ENCODE measurements around the gene CNR2. TPM values are rescaled to one million over a fixed set of nuclear protein-coding genes. Genes with fewer than 3 reads are reported as not detected.
A peak's percentile ranks its signal among the peaks of the same experiment; 100 is the strongest.

CNR2 gene
- total RNA-seq, 1 donor from 2014 or later = not detected

DNA sequence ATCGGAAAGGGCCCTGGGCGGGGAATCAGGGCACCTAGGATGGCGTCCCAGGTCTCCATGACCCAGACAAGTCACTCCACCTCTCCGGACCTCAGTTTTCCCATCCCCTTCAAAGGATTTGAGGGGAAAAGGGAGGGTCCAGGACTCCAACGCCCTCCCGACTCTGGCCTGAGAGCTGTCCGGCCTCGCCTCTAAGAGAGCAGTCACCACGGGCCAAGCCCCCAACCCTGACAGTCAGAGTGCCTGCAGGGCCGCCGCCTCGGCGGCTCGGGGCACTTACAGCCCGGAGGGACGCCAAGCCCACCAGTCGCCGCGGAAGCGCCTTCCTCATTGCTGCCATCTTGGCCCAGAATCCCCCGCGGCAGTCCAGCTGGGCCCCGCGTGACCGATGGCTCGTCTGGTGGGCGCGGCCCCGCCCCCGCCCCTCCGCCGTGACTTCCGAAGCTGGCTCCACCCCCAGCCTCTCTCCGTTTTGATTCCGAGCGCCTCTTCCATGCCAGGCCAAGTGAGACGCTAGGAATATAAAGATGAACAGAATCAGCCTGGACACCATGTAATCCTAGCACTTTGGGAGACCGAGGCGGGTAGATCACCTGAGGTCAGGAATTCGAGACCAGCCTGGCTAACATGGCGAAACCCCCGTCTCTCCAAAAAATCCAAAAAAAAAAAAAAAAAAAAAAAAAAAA is 87.9 kb downstream of the CNR2 start, which contains the start of gene HMGCL:
Gene HMGCL, minus strand, starts transcription at position 354 of the 686 bp plus-strand sequence. Its CDS starts 14 bp downstream, at position 340.
- Mint-ChIP-seq H3K36me3 (ENCODE audit: low read depth, unreplicated experiment) (no peaks in the 10 kb centered on the region), H3K4me3 (ENCODE audit: unreplicated experiment) (peak within 1 kb of the TSS; percentile 98), H3K9me3 (ENCODE audit: unreplicated experiment) (no peaks in the 10 kb centered on the region), H3K4me1 (ENCODE audit: unreplicated experiment) (peaks cover 16% of the 10 kb centered on the region), H3K27ac (ENCODE audit: unreplicated experiment) (peak within 1 kb of the TSS; percentile 96), H3K27me3 (ENCODE audit: unreplicated experiment) (peaks cover 1% of the 10 kb centered on the region)
- TF ChIP-seq, protein P1, sequence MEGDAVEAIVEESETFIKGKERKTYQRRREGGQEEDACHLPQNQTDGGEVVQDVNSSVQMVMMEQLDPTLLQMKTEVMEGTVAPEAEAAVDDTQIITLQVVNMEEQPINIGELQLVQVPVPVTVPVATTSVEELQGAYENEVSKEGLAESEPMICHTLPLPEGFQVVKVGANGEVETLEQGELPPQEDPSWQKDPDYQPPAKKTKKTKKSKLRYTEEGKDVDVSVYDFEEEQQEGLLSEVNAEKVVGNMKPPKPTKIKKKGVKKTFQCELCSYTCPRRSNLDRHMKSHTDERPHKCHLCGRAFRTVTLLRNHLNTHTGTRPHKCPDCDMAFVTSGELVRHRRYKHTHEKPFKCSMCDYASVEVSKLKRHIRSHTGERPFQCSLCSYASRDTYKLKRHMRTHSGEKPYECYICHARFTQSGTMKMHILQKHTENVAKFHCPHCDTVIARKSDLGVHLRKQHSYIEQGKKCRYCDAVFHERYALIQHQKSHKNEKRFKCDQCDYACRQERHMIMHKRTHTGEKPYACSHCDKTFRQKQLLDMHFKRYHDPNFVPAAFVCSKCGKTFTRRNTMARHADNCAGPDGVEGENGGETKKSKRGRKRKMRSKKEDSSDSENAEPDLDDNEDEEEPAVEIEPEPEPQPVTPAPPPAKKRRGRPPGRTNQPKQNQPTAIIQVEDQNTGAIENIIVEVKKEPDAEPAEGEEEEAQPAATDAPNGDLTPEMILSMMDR (IDR thresholded peaks at IDR 0.05; ENCODE audit: unreplicated experiment) = no peak
- peak; percentile 89 for DNase-seq (ENCODE audit: low spot score)

DNA sequence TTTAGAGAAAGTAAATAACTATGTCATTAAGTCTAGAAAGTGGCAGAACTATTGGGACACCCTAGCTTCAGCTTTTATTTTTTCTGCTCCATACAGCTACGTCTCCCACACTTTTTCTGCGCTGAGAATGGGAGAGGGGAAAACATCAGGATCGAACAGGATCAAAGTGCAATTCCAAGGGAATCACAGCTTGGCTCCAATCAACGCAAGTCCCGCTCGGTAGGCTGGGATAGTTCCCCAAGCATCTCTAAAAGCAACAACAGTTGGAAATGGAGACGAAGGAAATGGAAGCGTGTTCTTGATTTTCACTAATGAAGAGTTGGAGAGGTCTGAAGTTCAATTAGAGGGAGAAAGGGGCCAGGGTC is 88.5 kb downstream of the CNR2 start:
- TF ChIP-seq, protein P1 (IDR thresholded peaks at IDR 0.05; ENCODE audit: unreplicated experiment) = no peak
- no peaks in the 10 kb centered on the region for H3K36me3 Mint-ChIP-seq (ENCODE audit: low read depth, unreplicated experiment)
- H3K4me1 Mint-ChIP-seq (ENCODE audit: unreplicated experiment) = peaks cover 16% of the 10 kb centered on the region
- no peaks in the 10 kb centered on the region for H3K9me3 Mint-ChIP-seq (ENCODE audit: unreplicated experiment)
- H3K27ac Mint-ChIP-seq (ENCODE audit: unreplicated experiment) = peak overlapping the region; percentile 96
- H3K4me3 Mint-ChIP-seq (ENCODE audit: unreplicated experiment) = peak overlapping the region; percentile 98
- H3K27me3 Mint-ChIP-seq (ENCODE audit: unreplicated experiment) = peaks cover 1% of the 10 kb centered on the region
- DNase-seq (ENCODE audit: low spot score) = no peak

DNA sequence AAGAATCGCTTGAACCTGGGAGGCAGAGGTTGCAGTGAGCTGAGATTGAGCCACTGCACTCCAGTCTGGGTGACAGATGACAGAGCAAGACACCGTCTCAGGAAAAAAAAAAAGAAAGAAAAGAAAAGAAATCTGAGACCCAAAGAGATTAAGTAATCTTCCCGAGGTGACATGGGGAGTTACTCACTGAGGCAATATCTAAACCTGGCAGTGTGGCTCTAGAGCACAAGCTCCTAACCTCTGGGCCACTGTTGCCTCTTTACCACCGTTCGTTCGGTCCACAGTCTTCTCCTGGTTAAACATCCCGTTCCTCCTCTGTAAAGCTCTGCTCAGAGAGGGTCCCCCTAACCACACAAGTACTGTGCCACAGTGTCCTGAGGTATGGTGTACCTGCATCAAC is 89.4 kb downstream of the CNR2 start:
- H3K4me1 Mint-ChIP-seq (ENCODE audit: unreplicated experiment) = peaks cover 16% of the 10 kb centered on the region
- H3K27ac Mint-ChIP-seq (ENCODE audit: unreplicated experiment) = no peak overlapping the region
- H3K4me3 Mint-ChIP-seq (ENCODE audit: unreplicated experiment) = peak overlapping the region; percentile 62
- no peak for DNase-seq (ENCODE audit: low spot score)
- no peaks in the 10 kb centered on the region for H3K9me3 Mint-ChIP-seq (ENCODE audit: unreplicated experiment)
- TF ChIP-seq, protein P1 (IDR thresholded peaks at IDR 0.05; ENCODE audit: unreplicated experiment) = no peak
- H3K36me3 Mint-ChIP-seq (ENCODE audit: low read depth, unreplicated experiment) = no peaks in the 10 kb centered on the region
- H3K27me3 Mint-ChIP-seq (ENCODE audit: unreplicated experiment) = peaks cover 1% of the 10 kb centered on the region

Small RNA genes within 50 kb of the gene (microRNA-seq; reads per million reads assigned to microRNA genes)
- not detected for gene MIR378F (ENCODE audit: unreplicated experiment)

Other genes with a start within 250 kb of the CNR2 start
- 1,285 TPM for gene RPL11, start 221.6 kb downstream of the CNR2 start, total RNA-seq (ENCODE audit: unreplicated experiment)
- gene ELOA, start 169.9 kb downstream of the CNR2 start, total RNA-seq (ENCODE audit: unreplicated experiment) = 54.4 TPM
- 35.4 TPM for gene PITHD1, start 134.9 kb downstream of the CNR2 start, total RNA-seq (ENCODE audit: unreplicated experiment)
- 138 TPM for gene LYPLA2, start 122.2 kb downstream of the CNR2 start, total RNA-seq (ENCODE audit: unreplicated experiment)
- gene GALE, start 112.6 kb downstream of the CNR2 start, total RNA-seq (ENCODE audit: unreplicated experiment) = 33.9 TPM
- 30.0 TPM for gene HMGCL, start 87.9 kb downstream of the CNR2 start, total RNA-seq (ENCODE audit: unreplicated experiment)
- gene FUCA1, start 45.1 kb downstream of the CNR2 start, total RNA-seq (ENCODE audit: unreplicated experiment) = 6.1 TPM
- gene PNRC2, start 46.5 kb upstream of the CNR2 start, total RNA-seq (ENCODE audit: unreplicated experiment) = 113 TPM
- 101 TPM for gene SRSF10, start 67.0 kb upstream of the CNR2 start, total RNA-seq (ENCODE audit: unreplicated experiment)
- 0.59 TPM for gene MYOM3, start 198.8 kb upstream of the CNR2 start, total RNA-seq (ENCODE audit: unreplicated experiment)
- not detected for gene IL22RA1, start 229.8 kb upstream of the CNR2 start, total RNA-seq (ENCODE audit: unreplicated experiment)